ENCODE measurements around the gene SLC19A1. TPM values are rescaled to one million over a fixed set of nuclear protein-coding genes. Genes with fewer than 3 reads are reported as not detected.

SLC19A1 gene
- total and polyA plus RNA-seq, 2 donors from 2014 or later = 5.1 to 7.2 TPM

DNA sequence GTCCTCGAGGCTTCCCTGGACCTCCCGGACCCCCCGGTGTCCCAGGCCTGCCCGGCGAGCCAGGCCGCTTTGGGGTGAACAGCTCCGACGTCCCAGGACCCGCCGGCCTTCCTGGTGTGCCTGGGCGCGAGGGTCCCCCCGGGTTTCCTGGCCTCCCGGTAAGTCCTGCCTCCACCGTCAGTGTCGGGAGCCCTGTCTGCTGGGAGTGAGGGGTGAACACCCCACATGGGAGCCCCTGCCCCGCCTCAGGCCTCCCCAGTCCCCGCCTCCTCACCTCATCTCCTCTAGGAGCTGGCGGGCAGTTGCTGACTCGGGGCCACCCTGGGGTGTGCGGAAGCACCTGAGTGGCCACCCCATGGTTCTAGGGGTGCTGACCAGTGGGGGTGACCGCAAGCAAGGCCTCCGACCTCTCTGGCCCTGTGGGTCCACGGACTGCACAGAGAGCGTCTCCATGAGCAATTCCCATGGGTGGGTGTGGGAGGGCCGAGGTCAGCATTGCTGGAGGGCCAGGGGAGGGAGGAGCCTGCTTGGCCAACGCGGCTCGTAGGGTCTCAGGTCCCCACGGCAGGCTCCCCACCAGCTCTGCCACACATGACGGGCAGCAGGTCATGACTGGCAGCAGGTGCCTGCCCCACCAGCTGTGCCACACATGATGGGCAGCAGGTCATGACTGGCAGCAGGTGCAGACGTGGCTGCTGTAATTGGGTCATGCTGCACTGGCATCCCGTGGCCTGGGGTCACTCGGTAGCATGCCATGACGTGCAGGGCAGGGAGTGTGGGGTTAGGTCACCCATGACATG is 61.3 kb downstream of the SLC19A1 start:
- intact Hi-C loops (cut with DNase I) = no loop called here
- TF ChIP-seq, protein P1, sequence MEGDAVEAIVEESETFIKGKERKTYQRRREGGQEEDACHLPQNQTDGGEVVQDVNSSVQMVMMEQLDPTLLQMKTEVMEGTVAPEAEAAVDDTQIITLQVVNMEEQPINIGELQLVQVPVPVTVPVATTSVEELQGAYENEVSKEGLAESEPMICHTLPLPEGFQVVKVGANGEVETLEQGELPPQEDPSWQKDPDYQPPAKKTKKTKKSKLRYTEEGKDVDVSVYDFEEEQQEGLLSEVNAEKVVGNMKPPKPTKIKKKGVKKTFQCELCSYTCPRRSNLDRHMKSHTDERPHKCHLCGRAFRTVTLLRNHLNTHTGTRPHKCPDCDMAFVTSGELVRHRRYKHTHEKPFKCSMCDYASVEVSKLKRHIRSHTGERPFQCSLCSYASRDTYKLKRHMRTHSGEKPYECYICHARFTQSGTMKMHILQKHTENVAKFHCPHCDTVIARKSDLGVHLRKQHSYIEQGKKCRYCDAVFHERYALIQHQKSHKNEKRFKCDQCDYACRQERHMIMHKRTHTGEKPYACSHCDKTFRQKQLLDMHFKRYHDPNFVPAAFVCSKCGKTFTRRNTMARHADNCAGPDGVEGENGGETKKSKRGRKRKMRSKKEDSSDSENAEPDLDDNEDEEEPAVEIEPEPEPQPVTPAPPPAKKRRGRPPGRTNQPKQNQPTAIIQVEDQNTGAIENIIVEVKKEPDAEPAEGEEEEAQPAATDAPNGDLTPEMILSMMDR (IDR thresholded peaks at IDR 0.05; ENCODE audit: borderline replicate concordance, extremely low read depth, insufficient read depth) = no peak
- no peak for FAIRE-seq
- Histone ChIP-seq H3K36me3 (ENCODE audit: control insufficient read depth in 2 of 3, insufficient read depth in 3 of 3, low read length in 3 of 3) (peaks cover 18 to 51% (median 32%) of the 10 kb centered on the region in 3 donors), H3K27ac (ENCODE audit: low read depth in 2 of 2, low read length in 2 of 2) (no peak overlapping the region), H3K4me3 (ENCODE audit: low read length in 3 of 3) (no peak overlapping the region), H3K9me3 (ENCODE audit: control insufficient read depth in 2 of 3, insufficient read depth in 1 of 3, low read length in 3 of 3) (no peaks in the 10 kb centered on the region), H3K4me1 (ENCODE audit: control insufficient read depth in 2 of 3, insufficient read depth in 2 of 3, low read depth in 1 of 3, low read length in 3 of 3) (peaks cover 0 to 6% (median 0%) of the 10 kb centered on the region in 3 donors), H3K9ac (ENCODE audit: low read length in 3 of 3) (no peak overlapping the region), H3K27me3 (ENCODE audit: control insufficient read depth, insufficient read depth, low read length) (no peaks in the 10 kb centered on the region)
- DNase-seq = no peak

DNA sequence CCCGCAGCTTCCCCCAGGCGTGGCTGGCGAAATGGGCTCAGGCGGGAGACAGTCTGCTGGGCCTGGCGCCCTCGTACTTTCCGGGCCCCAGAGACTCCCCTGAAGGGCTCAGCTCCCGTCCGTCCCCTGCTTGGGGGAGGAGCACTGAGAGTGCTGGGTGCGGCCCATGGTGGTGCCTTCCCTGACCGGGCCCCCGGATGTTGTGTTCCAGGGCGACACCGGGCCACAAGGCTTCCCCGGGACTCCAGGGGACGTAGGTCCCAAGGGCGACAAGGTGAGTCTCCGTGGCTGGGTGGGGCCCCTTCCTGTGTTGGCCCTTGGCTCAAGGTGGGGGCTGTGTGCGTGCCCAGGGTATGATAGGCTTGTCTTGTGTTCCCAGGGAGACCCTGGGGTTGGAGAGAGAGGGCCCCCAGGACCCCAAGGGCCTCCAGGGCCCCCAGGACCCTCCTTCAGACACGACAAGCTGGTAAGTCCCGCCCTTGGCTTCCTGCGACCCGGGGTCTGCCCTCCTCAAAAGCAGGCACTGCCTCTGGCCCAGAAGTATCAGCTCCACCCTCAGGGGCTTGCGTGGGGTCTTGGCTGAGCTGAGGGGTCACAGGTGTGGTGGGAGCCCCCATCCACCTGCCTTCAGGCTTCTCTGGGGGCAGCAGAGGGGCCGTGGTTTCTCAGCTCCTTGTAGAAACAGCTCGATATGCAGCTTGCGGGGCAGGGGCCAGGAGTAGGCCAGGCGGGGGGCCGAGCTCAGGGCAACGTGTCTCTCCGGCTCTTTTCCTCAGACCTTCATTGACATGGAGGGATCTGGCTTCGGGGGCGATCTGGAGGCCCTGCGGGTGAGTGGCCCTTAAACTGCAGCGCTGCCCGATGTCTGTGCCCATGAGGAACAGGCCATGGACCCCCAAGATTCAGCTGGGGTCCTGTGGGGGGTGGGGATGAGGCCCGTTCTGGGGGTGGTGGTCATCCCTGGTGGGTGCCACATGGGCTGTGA is 62.3 kb downstream of the SLC19A1 start:
- no peaks in the 10 kb centered on the region for H3K9me3 ChIP-seq (ENCODE audit: control insufficient read depth in 2 of 3, insufficient read depth in 1 of 3, low read length in 3 of 3)
- TF ChIP-seq, protein P1 (IDR thresholded peaks at IDR 0.05; ENCODE audit: borderline replicate concordance, extremely low read depth, insufficient read depth) = no peak
- intact Hi-C loops (cut with DNase I) = no loop called here
- no peak overlapping the region for H3K27ac ChIP-seq (ENCODE audit: low read depth in 2 of 2, low read length in 2 of 2)
- peaks cover 18 to 51% (median 32%) of the 10 kb centered on the region in 3 donors for H3K36me3 ChIP-seq (ENCODE audit: control insufficient read depth in 2 of 3, insufficient read depth in 3 of 3, low read length in 3 of 3)
- no peaks in the 10 kb centered on the region for H3K27me3 ChIP-seq (ENCODE audit: control insufficient read depth, insufficient read depth, low read length)
- no peak overlapping the region for H3K9ac ChIP-seq (ENCODE audit: low read length in 3 of 3)
- H3K4me3 ChIP-seq (ENCODE audit: low read length in 3 of 3) = no peak overlapping the region
- FAIRE-seq (no peak), DNase-seq (peak in 1 of 5 donors; percentile 70)
- H3K4me1 ChIP-seq (ENCODE audit: control insufficient read depth in 2 of 3, insufficient read depth in 2 of 3, low read depth in 1 of 3, low read length in 3 of 3) = peaks cover 0 to 6% (median 0%) of the 10 kb centered on the region in 3 donors

- H3K27me3 ChIP-seq (ENCODE audit: control insufficient read depth, insufficient read depth, low read length) = peaks cover 1% of the 10 kb centered on the region
- H3K9me3 ChIP-seq (ENCODE audit: control insufficient read depth in 2 of 3, insufficient read depth in 1 of 3, low read length in 3 of 3) = peaks cover 0 to 2% (median 0%) of the 10 kb centered on the region in 3 donors
- FAIRE-seq (no peak), DNase-seq (peak in 1 of 5 donors; percentile 66)
- intact Hi-C loops (cut with DNase I) = no loop called here
- TF ChIP-seq, protein P1 (IDR thresholded peaks at IDR 0.05; ENCODE audit: borderline replicate concordance, extremely low read depth, insufficient read depth) = no peak
- peaks cover 12 to 54% (median 29%) of the 10 kb centered on the region in 3 donors for H3K36me3 ChIP-seq (ENCODE audit: control insufficient read depth in 2 of 3, insufficient read depth in 3 of 3, low read length in 3 of 3)
- H3K4me1 ChIP-seq (ENCODE audit: control insufficient read depth in 2 of 3, insufficient read depth in 2 of 3, low read depth in 1 of 3, low read length in 3 of 3) = peaks cover 0 to 6% (median 0%) of the 10 kb centered on the region in 3 donors
- no peak overlapping the region for H3K27ac ChIP-seq (ENCODE audit: low read depth in 2 of 2, low read length in 2 of 2)
- no peak overlapping the region for H3K4me3 ChIP-seq (ENCODE audit: low read length in 3 of 3)
- no peak overlapping the region for H3K9ac ChIP-seq (ENCODE audit: low read length in 3 of 3)
Observed at GRCh38 chr21:45478816-45479669, 63.2 kb downstream of the SLC19A1 start.

All from kidney (tissue), 14 donors.